PFSK-1 (cell line): Measurements from ENCODE around the gene COL5A2.

Experiments used
- POLR2AphosphoS5 ChIP-seq: IDR thresholded peaks from 2 replicates; pipeline ENCODE4 v1.6.1; 2012; ENCODE audit warnings: low read depth, mild to moderate bottlenecking, control low read depth, low read length, moderate library complexity
- REST ChIP-seq, 2 experiments: IDR thresholded peaks; 2 replicates each; pipeline versions ENCODE4 v1.6.1 to v1.8.0; 2011 to 2012; ENCODE audit warnings: low read depth in 2 of 2, low read length in 2 of 2, control low read depth in 1 of 2, inconsistent platforms in 1 of 2, mild to moderate bottlenecking in 1 of 2, moderate library complexity in 1 of 2; ENCODE audit not compliant: insufficient read depth in 1 of 2

GRCh38 chr2:189161894-189162293 lies 17.7 kb downstream of the COL5A2 start:
- TF ChIP-seq REST (IDR thresholded peaks at IDR 0.05; ENCODE audit: insufficient read depth in 1 of 2, low read depth in 2 of 2, low read length in 2 of 2) (no peak), POLR2AphosphoS5 (no peak)
